H1 (cell line): Measurements from ENCODE around the gene ZNF526. TPM values are rescaled to one million over a fixed set of nuclear protein-coding genes. Genes with fewer than 3 reads are reported as not detected.

ENCODE experiments used
- CTCF ChIA-PET: fragments of 300-600 bp; sonication (Branson Sonifier 250); formaldehyde crosslinking; loops from one replicate; lab custom pipeline; 2021; ENCODE audit not compliant: partially characterized antibody; lab: Charles Lee
- POLR2A ChIA-PET: fragments of 300-600 bp; sonication (Branson Sonifier 250); formaldehyde crosslinking; loops from one replicate; lab custom pipeline; 2021; ENCODE audit warnings: inconsistent platforms; ENCODE audit not compliant: partially characterized antibody; lab: Charles Lee
- DNase-seq, 2 experiments: peaks; one replicate each; pipeline versions ENCODE4 v3.0.0 to v3.0.0-alpha.2; 2010 to 2022; ENCODE audit warnings: low spot score in 2 of 2, low read depth in 1 of 2, mixed read lengths in 1 of 2
- FAIRE-seq: peaks from 2 replicates; lab custom pipeline; 2011; peaks lifted over from hg19 to GRCh38; lab: Jason Lieb, UNC
- H2AFZ ChIP-seq: 2 replicates; pipeline ENCODE4 v1.8.1; 2012; ENCODE audit warnings: low read length, inconsistent platforms
- H2AK5ac ChIP-seq: 2 replicates; pipeline ENCODE4 v1.6.1; 2013; ENCODE audit warnings: low read depth, low read length
- H2BK120ac ChIP-seq: replicated peaks from 2 replicates; pipeline ENCODE3; 2013; ENCODE audit warnings: low read depth, low read length, inconsistent platforms
- H2BK12ac ChIP-seq: 2 replicates; pipeline ENCODE4 v1.6.1; 2013; ENCODE audit warnings: low read depth, low read length
- H2BK15ac ChIP-seq: 2 replicates; pipeline ENCODE4 v1.6.1; 2013; ENCODE audit warnings: low read length
- H2BK20ac ChIP-seq: 2 replicates; pipeline ENCODE4 v1.6.1; 2013; ENCODE audit warnings: low read length
- H2BK5ac ChIP-seq: 2 replicates; pipeline ENCODE4 v1.6.1; 2013; ENCODE audit warnings: low read depth, low read length
- H3K14ac ChIP-seq: 2 replicates; pipeline ENCODE4 v1.6.1; 2013; ENCODE audit warnings: inconsistent platforms; ENCODE audit not compliant: insufficient read length
- H3K18ac ChIP-seq: 2 replicates; pipeline ENCODE4 v1.6.1; 2013; ENCODE audit warnings: low read length; ENCODE audit errors: extremely low read depth
- H3K23ac ChIP-seq: 2 replicates; pipeline ENCODE4 v1.6.1; 2013; ENCODE audit warnings: inconsistent platforms; ENCODE audit not compliant: insufficient read length
- H3K23me2 ChIP-seq: 2 replicates; pipeline ENCODE4 v1.6.1; 2013; ENCODE audit warnings: low read depth, low read length
- H3K27ac ChIP-seq: 2 replicates; pipeline ENCODE4 v1.6.1; 2011; ENCODE audit warnings: low read depth, low read length, inconsistent platforms
- H3K27me3 ChIP-seq, 4 experiments: replicated peaks in 1 of 4; 1 replicate in 1 of 4; 2 replicates in 3 of 4; pipeline versions ENCODE4 v1.6.1 to v1.8.1; 2011 to 2013; ENCODE audit warnings: low read length in 3 of 4, mild to moderate bottlenecking in 3 of 4, inconsistent platforms in 2 of 4, mixed read lengths in 2 of 4, moderate library complexity in 1 of 4; ENCODE audit not compliant: control insufficient read depth in 3 of 4, insufficient read depth in 3 of 4; ENCODE audit errors: extremely low read depth in 1 of 4
- H3K36me3 ChIP-seq, 4 experiments: 2 replicates each; pipeline versions ENCODE4 v1.6.1 to v1.8.1; 2011 to 2013; ENCODE audit warnings: mild to moderate bottlenecking in 4 of 4, low read length in 3 of 4, moderate library complexity in 2 of 4, control low read depth in 1 of 4, inconsistent platforms in 1 of 4; ENCODE audit not compliant: insufficient read depth in 4 of 4, control insufficient read depth in 2 of 4
- H3K4ac ChIP-seq: replicated peaks from 2 replicates; pipeline ENCODE3; 2013; ENCODE audit warnings: low read length, low read depth, mixed read lengths, inconsistent platforms; ENCODE audit not compliant: insufficient read length
- H3K4me1 ChIP-seq, 4 experiments: replicated peaks in 1 of 4; 1 replicate in 1 of 4; 2 replicates in 3 of 4; pipeline versions ENCODE4 v1.6.1 to v1.8.1; 2011 to 2013; ENCODE audit warnings: low read length in 3 of 4, inconsistent platforms in 2 of 4, mixed read lengths in 1 of 4; ENCODE audit not compliant: insufficient read depth in 4 of 4, control insufficient read depth in 3 of 4
- H3K4me2 ChIP-seq, 2 experiments: 2 replicates each; pipeline versions ENCODE4 v1.6.1 to v1.8.1; 2011 to 2013; ENCODE audit warnings: low read depth in 2 of 2, low read length in 2 of 2, control low read depth in 1 of 2, inconsistent platforms in 1 of 2, mild to moderate bottlenecking in 1 of 2; ENCODE audit not compliant: insufficient read depth in 1 of 2
- H3K4me3 ChIP-seq, 4 experiments: fragments of 200-600, 300-600 bp in 1 of 4; sonication (generic), shearing (Covaris generic), sonication (Bioruptor Twin) in 1 of 4; 2 replicates each; pipeline versions ENCODE4 v1.5.1 to v1.8.1; 2011 to 2016; ENCODE audit warnings: low read length in 4 of 4, low read depth in 3 of 4, control low read depth in 2 of 4, inconsistent platforms in 2 of 4, mild to moderate bottlenecking in 2 of 4, mixed read lengths in 1 of 4, moderate library complexity in 1 of 4; ENCODE audit not compliant: insufficient read depth in 2 of 4; ENCODE audit errors: extremely low read depth in 1 of 4
- H3K56ac ChIP-seq: replicated peaks from 2 replicates; pipeline ENCODE3; 2013; ENCODE audit warnings: low read depth, mild to moderate bottlenecking, mixed read lengths, low read length, inconsistent platforms; ENCODE audit not compliant: insufficient read length
- H3K79me1 ChIP-seq: 2 replicates; pipeline ENCODE4 v1.6.1; 2013; ENCODE audit warnings: low read depth, low read length, control low read depth
- H3K79me2 ChIP-seq, 2 experiments: 2 replicates each; pipeline versions ENCODE4 v1.6.1 to v1.8.1; 2012 to 2013; ENCODE audit warnings: low read length in 2 of 2, mild to moderate bottlenecking in 2 of 2, inconsistent platforms in 1 of 2; ENCODE audit not compliant: insufficient read depth in 2 of 2, control insufficient read depth in 1 of 2
- H3K9ac ChIP-seq, 4 experiments: replicated peaks in 1 of 4; 1 replicate in 1 of 4; 2 replicates in 3 of 4; pipeline versions ENCODE4 v1.6.1 to v1.8.1; 2011 to 2013; ENCODE audit warnings: low read depth in 3 of 4, low read length in 3 of 4, control low read depth in 2 of 4, mild to moderate bottlenecking in 2 of 4, moderate library complexity in 2 of 4, inconsistent platforms in 1 of 4; ENCODE audit errors: extremely low read depth in 1 of 4
- H3K9me3 ChIP-seq, 2 experiments: 2 replicates each; pipeline versions ENCODE4 v1.6.1 to v1.8.1; 2012 to 2013; ENCODE audit warnings: mild to moderate bottlenecking in 2 of 2, moderate library complexity in 2 of 2, control low read depth in 1 of 2, inconsistent platforms in 1 of 2, low read depth in 1 of 2, low read length in 1 of 2, mixed read lengths in 1 of 2; ENCODE audit not compliant: insufficient read depth in 2 of 2
- H4K20me1 ChIP-seq, 2 experiments: replicated peaks in 1 of 2; 2 replicates each; pipeline versions ENCODE3 to v1.8.1; 2011 to 2013; ENCODE audit warnings: inconsistent platforms in 2 of 2, low read length in 2 of 2, mild to moderate bottlenecking in 1 of 2; ENCODE audit not compliant: insufficient read depth in 2 of 2, control insufficient read depth in 1 of 2
- H4K5ac ChIP-seq: 2 replicates; pipeline ENCODE4 v1.6.1; 2013; ENCODE audit warnings: low read length, low read depth, mixed read lengths, inconsistent platforms; ENCODE audit not compliant: insufficient read length
- H4K8ac ChIP-seq: 2 replicates; pipeline ENCODE4 v1.8.0; 2013; ENCODE audit warnings: mild to moderate bottlenecking, moderate library complexity, low read length, inconsistent platforms; ENCODE audit not compliant: insufficient read depth; ENCODE audit errors: extremely low read depth
- H4K91ac ChIP-seq: replicated peaks from 2 replicates; pipeline ENCODE3; 2013; ENCODE audit warnings: low read length, mixed read lengths, inconsistent platforms; ENCODE audit not compliant: insufficient read length
- ASH2L ChIP-seq: fragments of 200-600, 300-600 bp; sonication (generic); IDR thresholded peaks from one replicate; pipeline ENCODE4 v1.7.1; 2017; ENCODE audit warnings: low read length
- CBX5 ChIP-seq: fragments of 300-800, 300-1000 bp; sonication (generic); IDR thresholded peaks from 2 replicates; pipeline ENCODE4 v1.7.1; 2016; ENCODE audit warnings: antibody characterized with exemption, low read length, low read depth
- CHD1 ChIP-seq: IDR thresholded peaks from 2 replicates; pipeline ENCODE4 v1.6.1; 2012; ENCODE audit warnings: low read depth, low read length, improper control_type of control experiment
- GTF2F1 ChIP-seq: IDR thresholded peaks from 2 replicates; pipeline ENCODE4 v1.6.1; 2012; ENCODE audit warnings: low read depth, low read length, improper control_type of control experiment, borderline replicate concordance
- POU5F1 ChIP-seq: IDR thresholded peaks from 2 replicates; pipeline ENCODE4 v1.6.1; 2011; ENCODE audit warnings: low read depth, mild to moderate bottlenecking, low read length, moderate library complexity
- RAD21 ChIP-seq, 2 experiments: IDR thresholded peaks in 1 of 2; conservative IDR thresholded peaks in 1 of 2; 2 replicates each; pipeline ENCODE4 v1.6.1; 2011; ENCODE audit warnings: low read depth in 2 of 2, low read length in 2 of 2, improper control_type of control experiment in 1 of 2, inconsistent platforms in 1 of 2, mild to moderate bottlenecking in 1 of 2, moderate library complexity in 1 of 2
- RBBP5 ChIP-seq: IDR thresholded peaks from 2 replicates; pipeline ENCODE4 v1.7.1; 2012; ENCODE audit warnings: low read depth, mild to moderate bottlenecking, inconsistent platforms, low read length, moderate library complexity, borderline replicate concordance
- RXRA ChIP-seq: IDR thresholded peaks from 2 replicates; pipeline ENCODE4 v1.6.1; 2011; ENCODE audit warnings: low read depth, mild to moderate bottlenecking, low read length, moderate library complexity; ENCODE audit not compliant: insufficient read depth
- SP1 ChIP-seq: IDR thresholded peaks from 2 replicates; pipeline ENCODE4 v1.6.1; 2011; ENCODE audit warnings: low read depth, low read length
- SP2 ChIP-seq: IDR thresholded peaks from 2 replicates; pipeline ENCODE4 v1.6.1; 2012; ENCODE audit warnings: mild to moderate bottlenecking, low read length, inconsistent platforms
- TAF7 ChIP-seq: optimal IDR thresholded peaks from 2 replicates; pipeline ENCODE3; 2011; ENCODE audit warnings: low read depth, mild to moderate bottlenecking, inconsistent platforms, low read length, moderate library complexity, borderline replicate concordance
- WGBS, 2 experiments: shearing (Covaris generic) in 1 of 2; methylation state at CpG; one replicate each; pipeline versions ENCODE4 v1.1.6 to v1.1.7; 2013 to 2015; ENCODE audit warnings: low lambda C conversion rate in 2 of 2, mixed read lengths in 2 of 2, inconsistent platforms in 1 of 2, low coverage in 1 of 2, missing lambda C conversion rate in 1 of 2; ENCODE audit not compliant: insufficient replicate concordance in 2 of 2, insufficient coverage in 1 of 2, insufficient read length in 1 of 2; ENCODE audit errors: extremely low coverage in 1 of 2, missing lambda C conversion rate in 1 of 2; 5-methylcytosine and 5-hydroxymethylcytosine counted together
- polyA plus RNA-seq, 7 experiments: library from polyadenylated mRNA; depleted of rRNA in 3 of 7; stranded (reverse) in 5 of 7; unstranded in 2 of 7; fragments of >200 nt in 5 of 7; fragments of 200-250 nt in 2 of 7; gene quantifications; 1 replicate in 5 of 7; 2 replicates in 1 of 7; 4 replicates in 1 of 7; pipeline versions ENCODE4 v1.2.1 to v1.2.3, GENCODE V29; 2011 to 2013; ENCODE audit warnings: missing spikeins in 2 of 7, mixed read lengths in 2 of 7
- total RNA-seq: library from RNA; stranded (reverse); fragmentation: NEBNext Ultra II Directional; extraction: Animal tissue kit (Norgen Biotek cat#: 25700); gene quantifications from 2 replicates; pipeline ENCODE4 v1.2.1, GENCODE V29; 2021
- TF ChIP-seq, protein P1 (sequence below): IDR thresholded peaks from 2 replicates; pipeline ENCODE4 v1.6.1; 2012; ENCODE audit warnings: low read length, inconsistent platforms

Gene ZNF526
- total and polyA plus RNA-seq, 2 of the 8 experiments (the other 6 are each of a cell fraction or from before 2014, with no cell fraction given), result 8.4 to 14.1 TPM

GRCh38 chr19:42275103-42275502 is 55.0 kb downstream of the ZNF526 start:
- no peak overlapping the region for H2BK5ac ChIP-seq
- no peak overlapping the region for H2BK15ac ChIP-seq
- H3K27me3 ChIP-seq, result no peaks in the 10 kb centered on the region
- no peak overlapping the region for H4K5ac ChIP-seq
- H3K56ac ChIP-seq, result no peak overlapping the region
- H3K79me2 ChIP-seq, result peaks cover 0 to 5% of the 10 kb centered on the region in 2 experiments; a peak in 1 of 4 replicates
- H2AFZ ChIP-seq, result no peak overlapping the region
- ChIA-PET CTCF (interaction anchor here (0.6 to 2.3 kb wide), 6 partner anchors 19 to 166 kb away, joined by 3 to 24 read pairs (median 4); partner anchors contain the start of gene GSK3A), POLR2A (interaction anchor here (1.0 kb wide), 1 partner anchor 29 kb away, joined by 3 read pairs; no protein-coding TSS in a partner anchor)
- no peak overlapping the region for H3K4me3 ChIP-seq
- peaks cover 0 to 10% of the 10 kb centered on the region in 2 experiments for H4K20me1 ChIP-seq
- no peak overlapping the region for H2BK20ac ChIP-seq
- peaks cover 0 to 15% (median 5%) of the 10 kb centered on the region in 4 experiments; a peak in 2 of 8 replicates for H3K36me3 ChIP-seq
- no peak overlapping the region for H3K27ac ChIP-seq
- H4K91ac ChIP-seq, result no peak overlapping the region
- H3K4me2 ChIP-seq, result no peak overlapping the region
- H3K14ac ChIP-seq, result no peak overlapping the region
- no peak overlapping the region for H2BK120ac ChIP-seq
- no peak overlapping the region for H4K8ac ChIP-seq
- peaks cover 0 to 17% (median 5%) of the 10 kb centered on the region in 4 experiments; a peak in 5 of 7 replicates for H3K4me1 ChIP-seq
- H2AK5ac ChIP-seq, result no peak overlapping the region
- 93% methylated on average over 7 of the region's 7 CpGs; no CpG with 5 or more reads in 1 of the 2 experiments for WGBS, 2 experiments
- no peak overlapping the region for H3K23ac ChIP-seq
- no peak overlapping the region for H3K4ac ChIP-seq
- H3K9ac ChIP-seq, result no peak overlapping the region
- no peak for DNase-seq
- no peak overlapping the region for H3K18ac ChIP-seq
- H3K9me3 ChIP-seq, result no peaks in the 10 kb centered on the region
- H3K23me2 ChIP-seq, result no peaks in the 10 kb centered on the region
- H2BK12ac ChIP-seq, result no peak overlapping the region
- no peak for FAIRE-seq
- H3K79me1 ChIP-seq, result peaks cover 2% of the 10 kb centered on the region
- TF ChIP-seq SP2, result no peak
- no peak for TF ChIP-seq CBX5
- TF ChIP-seq POU5F1, result no peak
- TF ChIP-seq, protein P1, sequence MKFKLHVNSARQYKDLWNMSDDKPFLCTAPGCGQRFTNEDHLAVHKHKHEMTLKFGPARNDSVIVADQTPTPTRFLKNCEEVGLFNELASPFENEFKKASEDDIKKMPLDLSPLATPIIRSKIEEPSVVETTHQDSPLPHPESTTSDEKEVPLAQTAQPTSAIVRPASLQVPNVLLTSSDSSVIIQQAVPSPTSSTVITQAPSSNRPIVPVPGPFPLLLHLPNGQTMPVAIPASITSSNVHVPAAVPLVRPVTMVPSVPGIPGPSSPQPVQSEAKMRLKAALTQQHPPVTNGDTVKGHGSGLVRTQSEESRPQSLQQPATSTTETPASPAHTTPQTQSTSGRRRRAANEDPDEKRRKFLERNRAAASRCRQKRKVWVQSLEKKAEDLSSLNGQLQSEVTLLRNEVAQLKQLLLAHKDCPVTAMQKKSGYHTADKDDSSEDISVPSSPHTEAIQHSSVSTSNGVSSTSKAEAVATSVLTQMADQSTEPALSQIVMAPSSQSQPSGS, result no peak
- no peak for TF ChIP-seq RXRA
- TF ChIP-seq RBBP5, result no peak
- no peak for TF ChIP-seq TAF7
- no peak for TF ChIP-seq ASH2L
- no peak for TF ChIP-seq CHD1
- no peak for TF ChIP-seq SP1
- TF ChIP-seq RAD21 (IDR thresholded peaks at IDR 0.05 in 1 of 2, conservative IDR thresholded peaks at IDR 0.05 in 1 of 2; ENCODE audit: low read depth in 2 of 2, low read length in 2 of 2), result no peak
- TF ChIP-seq GTF2F1, result no peak
